ENCODE data around the gene TUFT1.
"Not testable (repeated sequence)": the region's sequence is repeated elsewhere in the genome, so short reads cannot be mapped to it uniquely, and the experiment has no call there.

TUFT1 gene

GRCh38 chr1:151581921-151582320, 41.8 kb downstream of the TUFT1 start:
- no peak for DNase-seq

- no peak for DNase-seq
Measured at GRCh38 chr1:151583796-151584195, 43.7 kb downstream of the TUFT1 start.

DNA sequence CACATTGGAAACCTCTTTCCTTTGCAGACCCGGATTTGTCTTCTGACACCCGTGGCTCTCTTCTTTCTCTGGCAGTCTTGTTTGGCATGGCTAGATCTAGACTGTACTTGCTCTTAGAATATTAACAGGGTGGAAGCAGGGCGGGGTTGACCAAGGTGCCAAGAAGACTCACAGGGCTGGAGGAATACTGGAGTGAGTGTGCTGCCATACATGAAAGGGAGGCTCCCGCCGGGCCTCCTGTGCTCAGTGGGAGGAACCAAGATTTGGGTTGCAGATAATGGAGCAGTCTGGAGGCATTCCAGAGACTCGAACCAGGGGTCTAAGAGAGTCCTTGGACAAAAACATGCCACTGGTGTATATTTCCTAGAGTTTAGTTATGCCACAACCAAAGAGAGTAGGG, 44.2 kb downstream of the TUFT1 start:
- no peak for DNase-seq

- no peak for DNase-seq
Measured at GRCh38 chr1:151584780-151585179, 44.7 kb downstream of the TUFT1 start.

- no peak for DNase-seq
Measured at GRCh38 chr1:151585622-151586021, 45.5 kb downstream of the TUFT1 start.

DNA sequence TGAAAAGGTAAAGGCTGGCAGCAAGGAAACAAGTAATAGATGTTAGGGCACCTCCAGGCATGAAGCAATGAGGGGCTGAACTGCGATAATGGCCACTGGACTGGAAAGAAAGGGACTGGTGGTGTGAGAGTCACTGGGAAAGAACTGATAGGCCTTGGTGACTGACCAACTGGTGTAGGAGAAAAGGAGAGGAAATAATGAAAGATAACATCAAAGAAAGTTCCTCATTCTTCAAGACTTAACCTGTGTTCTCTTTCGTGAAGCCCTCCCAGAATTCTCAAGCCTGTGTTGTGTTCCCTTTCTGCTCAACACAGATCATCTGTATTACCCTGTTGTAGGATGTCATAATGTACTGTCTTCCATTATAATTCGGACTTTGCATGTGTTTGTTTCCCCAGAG, 50.9 kb downstream of the TUFT1 start:
- no peak for DNase-seq

DNA sequence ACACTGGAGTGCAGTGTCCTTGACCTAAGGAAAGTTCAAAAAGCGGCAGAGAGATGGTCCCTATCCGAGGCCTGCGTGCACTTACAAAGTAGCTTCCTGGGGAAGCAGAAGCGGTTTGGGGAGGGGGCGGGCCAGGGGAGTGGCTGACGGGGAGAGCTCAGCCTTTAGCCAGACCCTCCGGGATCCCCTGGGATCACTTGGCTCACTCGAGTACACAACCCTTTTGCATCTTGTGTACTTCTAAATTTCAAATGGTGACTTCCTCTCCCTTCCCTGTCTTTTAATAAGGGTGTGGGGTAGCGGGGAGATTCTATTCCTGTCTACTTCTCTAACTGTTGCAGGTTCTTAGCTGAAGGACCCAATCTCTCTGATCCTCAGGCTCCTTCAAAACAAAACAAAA, 53.6 kb downstream of the TUFT1 start:
- DNase-seq, result no peak

DNA sequence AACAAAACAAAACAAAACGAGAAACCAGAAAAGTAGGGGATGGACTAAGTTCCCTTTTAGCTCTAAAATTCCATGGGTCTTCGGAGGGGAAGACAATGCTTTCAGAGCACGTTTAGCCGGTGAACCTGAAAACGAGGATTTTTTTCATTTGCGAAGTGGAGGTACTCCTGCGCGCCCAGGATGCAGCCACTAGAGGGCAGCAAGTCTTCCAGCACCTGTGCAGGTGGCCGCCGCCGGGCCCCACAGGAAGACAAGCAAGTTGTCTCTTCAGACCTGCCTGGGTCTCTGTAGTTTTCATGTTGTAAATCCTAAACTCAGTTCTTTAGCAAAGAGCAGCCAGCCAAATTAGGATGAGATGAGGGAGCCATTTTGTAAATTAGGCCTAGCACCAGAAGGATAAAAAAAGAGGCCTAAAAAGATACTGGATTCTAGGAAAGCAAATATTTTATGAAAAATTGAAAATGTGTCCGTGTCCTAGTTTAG, 54.1 kb downstream of the TUFT1 start:
- DNase-seq, result peak; percentile 87

DNA sequence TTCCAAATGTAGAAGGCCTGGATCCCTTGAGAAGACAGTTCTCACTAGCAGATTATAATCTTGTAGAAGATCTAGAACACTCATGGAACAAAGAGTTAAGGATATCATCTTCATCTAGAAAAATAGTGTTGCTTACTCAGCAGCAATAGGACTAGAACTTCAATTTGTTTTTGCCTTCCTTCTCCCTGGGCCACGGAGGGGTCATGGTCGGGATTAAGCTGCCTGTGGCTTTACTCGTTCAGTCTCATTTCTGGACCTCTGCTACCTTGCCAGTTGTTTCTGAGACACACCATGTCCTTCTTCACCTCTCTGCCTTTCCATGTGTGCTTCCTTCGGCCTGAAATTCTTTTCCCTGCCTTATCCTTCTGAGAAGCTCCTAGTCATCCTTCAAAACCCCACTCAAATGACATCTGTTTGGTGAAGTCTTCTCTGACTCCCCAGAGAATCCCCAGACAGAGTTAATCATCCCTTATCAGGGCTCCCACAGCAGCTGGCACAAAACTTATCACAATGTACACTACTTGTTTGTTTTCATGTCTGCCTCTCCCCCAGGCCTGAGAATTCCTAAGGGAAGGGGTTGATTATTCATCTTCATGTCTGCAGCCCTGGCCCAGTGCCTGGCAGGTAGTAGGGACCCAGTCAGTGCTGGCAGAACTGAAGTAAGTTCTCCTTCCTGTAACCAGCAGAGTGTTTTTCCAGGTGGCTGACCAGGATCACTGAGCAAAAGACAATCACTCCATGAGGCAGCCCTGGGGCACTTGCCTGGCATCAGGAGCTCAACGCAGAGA, 56.3 kb downstream of the TUFT1 start:
- DNase-seq, result no peak

DNA sequence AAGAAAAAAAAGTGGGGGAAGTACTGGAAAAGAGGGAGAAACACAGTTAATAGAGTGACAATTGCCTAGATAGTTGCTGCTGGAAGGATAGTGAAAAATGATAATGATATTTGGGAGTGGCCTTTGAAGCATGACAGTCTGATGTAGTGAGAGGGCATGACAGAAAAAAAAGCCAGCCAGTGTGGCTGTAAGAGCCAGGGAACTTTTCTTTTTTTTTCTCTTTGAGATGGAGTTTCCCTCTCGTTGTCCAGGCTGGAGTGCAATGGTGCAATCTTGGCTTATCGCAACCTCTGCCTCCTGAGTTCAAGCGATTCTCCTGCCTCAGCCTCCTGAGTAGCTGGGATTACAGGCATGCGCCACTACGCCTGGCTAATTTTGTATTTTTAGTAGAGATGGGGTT, 62.4 kb downstream of the TUFT1 start:
- DNase-seq, result not testable (repeated sequence)

GRCh38 chr1:151604291-151604690, 64.2 kb downstream of the TUFT1 start:
- DNase-seq, result no peak

DNA sequence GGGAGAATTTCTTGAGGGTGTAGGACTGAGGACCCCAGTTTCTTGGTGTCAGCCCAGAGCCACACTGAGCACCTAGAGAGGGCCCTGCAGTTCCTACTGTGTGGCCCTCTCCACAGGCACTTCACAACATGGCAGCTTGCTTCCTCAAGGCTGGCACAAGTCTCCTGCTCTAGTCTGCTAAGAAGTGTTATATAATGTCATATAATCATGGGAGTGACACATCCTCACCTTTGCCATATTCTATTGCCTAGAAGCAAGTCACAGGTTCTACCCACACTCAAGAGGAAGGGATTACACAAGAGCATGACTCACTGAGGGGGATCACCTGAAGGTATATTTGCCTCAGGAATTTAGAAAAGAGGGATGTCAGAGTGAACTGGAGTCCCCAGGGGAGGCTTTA, 66.3 kb downstream of the TUFT1 start:
- DNase-seq, result no peak

DNA sequence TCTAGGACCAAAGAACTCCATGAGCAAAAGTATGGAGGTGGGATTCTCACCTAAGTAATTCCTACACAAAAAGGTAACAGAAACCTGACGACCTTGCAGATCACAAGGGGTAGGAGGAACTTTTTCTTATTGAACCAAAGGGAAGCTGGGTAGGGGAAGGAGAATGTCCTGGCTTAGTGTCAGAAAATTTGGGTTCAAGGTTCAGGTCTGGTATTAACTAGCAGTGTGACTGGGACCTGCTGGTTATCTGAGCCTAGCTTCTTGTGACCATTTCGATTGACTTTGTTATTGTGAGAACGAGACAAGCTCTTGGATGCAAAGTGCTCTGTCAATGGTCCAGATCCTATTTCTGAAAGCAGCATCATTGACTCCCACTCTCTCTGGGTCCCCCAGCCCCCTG, 66.7 kb downstream of the TUFT1 start:
- no peak for DNase-seq

DNA sequence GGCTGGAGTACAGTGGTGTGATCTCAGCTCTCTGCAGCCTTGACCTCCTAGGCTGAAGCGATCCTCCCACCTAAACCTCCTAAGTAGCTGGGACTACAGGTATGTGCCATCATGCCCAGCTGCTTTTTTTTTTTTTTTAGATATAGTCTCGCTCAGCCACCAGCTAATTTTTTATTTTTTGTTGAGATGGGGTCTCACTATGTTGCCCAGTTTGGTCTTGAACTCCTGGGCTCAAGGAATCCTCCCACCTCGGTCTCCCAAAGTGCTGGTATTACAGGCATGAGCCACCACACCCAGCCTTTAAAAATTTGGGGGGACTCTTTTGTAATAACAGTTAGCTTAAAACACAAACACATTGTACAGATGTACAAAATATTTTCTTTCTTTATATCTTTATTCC, 70.0 kb downstream of the TUFT1 start:
- no peak for DNase-seq

DNA sequence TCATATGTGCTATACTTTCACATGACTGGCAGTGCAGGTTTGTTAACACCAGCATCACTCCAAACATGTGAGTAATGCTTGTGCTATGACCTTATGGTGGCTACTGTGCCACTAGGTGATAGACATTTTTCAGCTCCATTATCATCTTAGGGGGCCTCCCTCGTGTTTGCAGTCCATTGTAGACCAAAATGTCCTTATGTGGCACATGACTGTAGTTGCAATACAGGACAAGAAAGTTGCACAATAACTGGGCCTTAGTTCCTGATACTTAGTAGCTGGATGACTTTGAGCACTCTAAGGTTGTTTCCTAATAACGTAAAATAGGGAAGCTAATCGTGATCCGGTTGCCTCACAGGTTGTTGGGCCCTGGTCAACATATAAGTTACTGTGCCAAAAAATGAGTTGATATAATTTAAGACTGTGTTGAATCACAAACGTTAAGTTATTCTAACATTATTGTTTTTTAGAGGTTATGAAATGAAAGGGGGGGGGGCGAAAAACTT, 71.2 kb downstream of the TUFT1 start:
- DNase-seq, result no peak

DNA sequence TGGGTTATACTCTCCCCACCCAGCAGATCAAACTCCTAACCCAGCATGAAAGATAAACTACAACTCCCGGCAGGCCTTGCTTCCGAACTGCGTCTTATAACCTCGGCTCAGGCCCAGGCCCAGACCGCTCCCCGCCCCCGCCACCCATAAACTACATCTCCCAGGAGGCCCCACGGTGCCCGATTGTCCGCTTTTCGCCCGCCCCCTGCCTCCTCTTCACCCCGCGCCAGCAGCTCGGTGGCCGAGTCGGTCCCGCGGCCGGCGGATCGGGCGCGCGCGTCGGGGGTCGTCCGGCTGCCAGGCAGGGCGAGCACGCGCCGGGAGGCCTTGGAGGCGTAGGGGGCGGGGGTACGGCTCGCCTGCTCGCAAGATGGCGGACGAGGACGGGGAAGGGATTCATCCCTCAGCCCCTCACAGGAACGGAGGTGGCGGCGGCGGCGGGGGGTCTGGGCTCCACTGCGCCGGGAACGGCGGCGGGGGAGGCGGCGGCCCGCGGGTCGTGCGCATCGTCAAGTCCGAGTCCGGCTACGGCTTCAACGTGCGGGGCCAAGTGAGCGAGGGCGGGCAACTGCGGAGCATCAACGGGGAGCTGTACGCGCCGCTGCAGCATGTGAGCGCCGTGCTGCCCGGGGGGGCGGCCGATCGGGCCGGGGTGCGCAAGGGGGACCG, 71.9 kb downstream of the TUFT1 start, which contains the start of gene SNX27:
Gene SNX27 (plus strand): TSS at position 219 of the 669 bp plus-strand sequence. CDS start 152 bp downstream, at position 371.
- peak; percentile 94 for DNase-seq

DNA sequence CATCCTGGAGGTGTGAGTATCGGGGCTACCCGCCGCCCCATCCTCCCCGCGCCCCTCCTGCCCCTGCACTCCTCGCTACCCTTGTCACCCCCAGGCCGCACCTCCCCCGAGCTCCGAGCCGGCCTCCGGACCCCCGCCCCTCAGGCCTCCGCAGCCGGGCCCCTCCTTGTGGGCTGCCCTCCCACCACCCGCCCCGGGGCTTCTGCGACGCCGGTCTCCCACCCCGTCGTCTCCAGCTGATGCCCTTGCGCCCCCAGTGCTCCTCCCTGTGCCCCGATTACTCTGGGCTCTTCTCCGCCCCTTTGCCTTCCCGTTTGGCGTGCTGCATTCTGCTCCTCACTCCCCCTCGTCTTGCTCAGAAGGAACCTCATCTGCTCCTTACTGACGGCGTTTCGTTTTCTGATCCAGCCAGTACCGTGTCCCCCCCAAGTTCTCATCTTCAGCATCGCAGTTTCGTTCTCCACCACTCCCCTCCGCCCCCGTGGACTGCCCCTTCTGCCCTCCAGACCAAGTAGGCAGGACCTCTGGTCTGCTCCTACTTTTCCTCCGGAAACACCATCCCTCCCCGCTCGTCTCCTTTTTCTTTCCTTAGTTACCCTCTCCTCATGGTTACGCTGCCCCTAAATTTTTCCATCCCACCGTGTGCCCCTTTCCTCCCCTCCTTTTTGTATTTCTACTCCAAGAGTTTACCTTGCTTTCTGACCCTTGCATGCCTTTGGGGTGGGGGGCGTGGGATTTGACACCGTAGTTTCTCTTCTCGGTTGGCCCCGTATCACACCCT, 72.6 kb downstream of the TUFT1 start:
- DNase-seq, result peak; percentile 7

- no peak for DNase-seq
Measured at GRCh38 chr1:151613282-151613780, 73.2 kb downstream of the TUFT1 start.

GRCh38 chr1:151615711-151616504, 75.8 kb downstream of the TUFT1 start:
- DNase-seq, result no peak

- no peak for DNase-seq
Measured at GRCh38 chr1:151616505-151616849, 76.4 kb downstream of the TUFT1 start.

DNA sequence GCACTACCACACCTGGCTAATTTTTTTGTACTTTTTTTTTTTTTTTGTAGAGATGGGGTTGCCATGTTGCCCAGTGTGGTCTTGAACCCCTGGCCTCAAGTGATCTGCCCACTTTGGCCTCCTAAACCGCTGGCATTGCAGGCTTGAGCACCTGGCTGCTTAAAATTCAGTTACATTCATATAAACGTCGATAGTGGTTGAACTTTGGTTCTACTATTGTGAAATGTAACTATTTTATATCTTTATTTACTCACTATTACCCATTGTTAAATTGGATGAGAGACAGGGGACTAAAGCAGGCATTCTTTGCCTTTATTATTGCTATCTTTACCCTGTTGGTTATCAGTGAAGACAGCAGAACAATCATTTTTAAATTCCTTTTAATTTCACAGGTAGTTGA, 77.9 kb downstream of the TUFT1 start:
- DNase-seq, result no peak

DNA sequence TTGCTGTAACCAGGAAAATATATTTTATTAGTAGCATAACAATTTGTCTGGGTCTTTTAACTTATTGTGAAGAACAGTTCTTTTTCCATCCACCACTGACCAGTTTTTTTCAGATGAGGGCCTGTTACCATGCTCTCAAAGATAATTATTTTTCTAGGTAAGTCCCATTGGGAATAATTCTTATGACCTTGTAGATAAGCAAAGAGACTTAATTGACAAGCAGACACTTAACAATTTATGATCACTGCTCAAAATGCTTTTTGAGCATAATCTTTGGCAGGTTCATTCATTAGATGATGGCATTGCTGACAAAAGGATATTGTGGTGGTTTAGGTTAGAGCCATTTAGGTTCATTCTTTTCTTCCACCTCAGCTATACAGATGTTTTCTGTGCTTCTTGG, 78.4 kb downstream of the TUFT1 start:
- DNase-seq, result no peak

All from NCI-H1105 (cell line).